Stimulated activated CD8-positive, alpha-beta memory T cell treated with anti-CD3 and anti-CD28 coated beads, Interleukin-7, amount 100 ng/mL, for 4 hours (primary cell): ENCODE results near the gene PPP6R1.
A peak's percentile ranks its signal among the peaks of the same experiment; 100 is the strongest.

Source experiments
- DNase-seq, 2 donors: peaks; one replicate each; pipeline ENCODE4 v3.0.0-alpha.2; 2020; ENCODE audit warnings: low read depth in 2 of 2

PPP6R1 gene, protein sequence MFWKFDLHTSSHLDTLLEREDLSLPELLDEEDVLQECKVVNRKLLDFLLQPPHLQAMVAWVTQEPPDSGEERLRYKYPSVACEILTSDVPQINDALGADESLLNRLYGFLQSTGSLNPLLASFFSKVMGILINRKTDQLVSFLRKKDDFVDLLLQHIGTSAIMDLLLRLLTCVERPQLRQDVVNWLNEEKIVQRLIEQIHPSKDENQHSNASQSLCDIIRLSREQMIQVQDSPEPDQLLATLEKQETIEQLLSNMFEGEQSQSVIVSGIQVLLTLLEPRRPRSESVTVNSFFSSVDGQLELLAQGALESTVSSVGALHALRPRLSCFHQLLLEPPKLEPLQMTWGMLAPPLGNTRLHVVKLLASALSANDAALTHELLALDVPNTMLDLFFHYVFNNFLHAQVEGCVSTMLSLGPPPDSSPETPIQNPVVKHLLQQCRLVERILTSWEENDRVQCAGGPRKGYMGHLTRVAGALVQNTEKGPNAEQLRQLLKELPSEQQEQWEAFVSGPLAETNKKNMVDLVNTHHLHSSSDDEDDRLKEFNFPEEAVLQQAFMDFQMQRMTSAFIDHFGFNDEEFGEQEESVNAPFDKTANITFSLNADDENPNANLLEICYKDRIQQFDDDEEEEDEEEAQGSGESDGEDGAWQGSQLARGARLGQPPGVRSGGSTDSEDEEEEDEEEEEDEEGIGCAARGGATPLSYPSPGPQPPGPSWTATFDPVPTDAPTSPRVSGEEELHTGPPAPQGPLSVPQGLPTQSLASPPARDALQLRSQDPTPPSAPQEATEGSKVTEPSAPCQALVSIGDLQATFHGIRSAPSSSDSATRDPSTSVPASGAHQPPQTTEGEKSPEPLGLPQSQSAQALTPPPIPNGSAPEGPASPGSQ

DNA sequence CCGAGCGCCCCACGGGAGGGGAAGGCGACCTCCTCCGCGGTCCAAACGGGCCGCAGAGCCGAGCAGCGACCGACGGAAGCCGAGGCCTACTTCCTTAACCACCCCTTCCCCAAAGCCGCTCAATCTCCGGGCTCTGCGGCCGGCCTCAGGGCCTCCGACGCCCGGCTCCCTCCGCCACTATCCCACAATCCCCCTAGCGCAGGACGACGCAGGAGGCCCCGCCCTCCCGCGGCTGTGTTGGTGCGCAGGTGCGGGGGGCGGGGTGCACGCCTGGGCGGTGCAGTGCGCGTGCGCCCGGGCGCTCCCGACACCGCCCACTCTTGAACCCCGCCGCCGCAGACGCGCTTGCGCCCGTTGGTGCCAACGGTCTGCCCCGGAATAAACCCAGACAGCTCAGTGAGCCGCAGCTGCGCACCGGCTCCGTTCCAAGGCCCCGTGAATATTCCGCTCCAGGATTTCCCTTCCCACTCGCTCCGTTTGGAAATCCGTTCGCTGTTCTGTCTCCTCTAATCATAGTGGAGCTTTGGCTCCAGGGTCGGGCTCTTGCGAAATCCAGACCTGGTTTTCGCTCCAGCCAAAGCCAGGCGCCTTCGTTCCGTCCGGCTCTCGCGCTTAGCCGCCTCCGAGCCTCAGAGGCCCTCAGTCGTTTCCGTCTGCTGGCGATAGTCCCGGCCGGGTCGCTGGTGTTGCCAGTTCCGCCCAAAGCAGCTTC is at the start of gene PPP6R1:
PPP6R1 (minus strand) TSS at position 190 of the 712 bp plus-strand sequence. CDS start 11,914 bp downstream, outside the sequence.
- DNase-seq: peak; percentile 83 to 93

DNA sequence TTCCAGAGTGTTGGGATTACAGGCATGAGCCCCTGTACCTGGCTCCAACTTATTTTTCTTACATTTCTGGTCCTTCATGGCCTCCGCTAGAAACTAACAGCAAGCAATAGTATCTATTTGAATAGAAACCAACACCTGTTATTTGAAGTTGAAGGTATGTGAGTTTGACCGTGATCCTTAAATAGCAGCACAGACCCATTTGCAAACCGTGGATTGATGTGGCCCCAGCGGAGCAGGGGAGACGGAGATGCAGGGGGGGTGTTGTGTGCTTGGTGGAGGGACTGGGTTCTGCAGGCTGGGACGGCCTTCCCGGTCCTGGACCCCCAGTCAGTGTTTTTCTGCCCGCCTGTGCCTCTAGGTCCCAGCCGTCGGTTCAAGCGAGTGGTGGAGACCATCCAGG is 49.5 kb upstream of the PPP6R1 start:
- DNase-seq: no peak

DNA sequence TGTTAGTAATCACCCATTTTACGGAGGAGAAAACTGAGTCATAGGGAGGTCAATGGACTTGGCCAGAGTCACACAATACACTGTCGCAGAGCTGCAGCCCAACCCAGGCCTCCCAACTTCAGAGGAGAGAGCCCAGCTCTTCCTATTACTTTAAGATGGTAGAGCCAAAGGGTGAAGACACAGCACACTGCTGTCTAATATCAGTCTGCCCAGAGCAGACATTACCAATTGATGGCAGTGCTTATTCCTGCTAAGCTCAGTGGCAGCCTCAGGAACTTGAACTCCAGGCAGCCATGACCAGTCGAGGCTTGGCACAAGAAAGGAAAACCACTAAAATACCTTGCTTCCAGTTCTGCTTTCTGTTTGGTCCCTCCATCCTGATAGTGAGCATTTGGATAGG is 47.9 kb upstream of the PPP6R1 start:
- DNase-seq: no peak

GRCh38 chr19:55305983-55306562 is 47.3 kb upstream of the PPP6R1 start:
- no peak for DNase-seq

- peak; percentile 8 to 11 for DNase-seq
These were observed 46.7 kb upstream of the PPP6R1 start for GRCh38 chr19:55305491-55305890.

- no peak for DNase-seq
These were observed 46.2 kb upstream of the PPP6R1 start for GRCh38 chr19:55304980-55305379.

GRCh38 chr19:55304279-55304978 is 45.6 kb upstream of the PPP6R1 start:
- DNase-seq: no peak

GRCh38 chr19:55303477-55303876 is 44.7 kb upstream of the PPP6R1 start:
- DNase-seq: no peak

GRCh38 chr19:55302318-55302703 is 43.5 kb upstream of the PPP6R1 start:
- DNase-seq: no peak

DNA sequence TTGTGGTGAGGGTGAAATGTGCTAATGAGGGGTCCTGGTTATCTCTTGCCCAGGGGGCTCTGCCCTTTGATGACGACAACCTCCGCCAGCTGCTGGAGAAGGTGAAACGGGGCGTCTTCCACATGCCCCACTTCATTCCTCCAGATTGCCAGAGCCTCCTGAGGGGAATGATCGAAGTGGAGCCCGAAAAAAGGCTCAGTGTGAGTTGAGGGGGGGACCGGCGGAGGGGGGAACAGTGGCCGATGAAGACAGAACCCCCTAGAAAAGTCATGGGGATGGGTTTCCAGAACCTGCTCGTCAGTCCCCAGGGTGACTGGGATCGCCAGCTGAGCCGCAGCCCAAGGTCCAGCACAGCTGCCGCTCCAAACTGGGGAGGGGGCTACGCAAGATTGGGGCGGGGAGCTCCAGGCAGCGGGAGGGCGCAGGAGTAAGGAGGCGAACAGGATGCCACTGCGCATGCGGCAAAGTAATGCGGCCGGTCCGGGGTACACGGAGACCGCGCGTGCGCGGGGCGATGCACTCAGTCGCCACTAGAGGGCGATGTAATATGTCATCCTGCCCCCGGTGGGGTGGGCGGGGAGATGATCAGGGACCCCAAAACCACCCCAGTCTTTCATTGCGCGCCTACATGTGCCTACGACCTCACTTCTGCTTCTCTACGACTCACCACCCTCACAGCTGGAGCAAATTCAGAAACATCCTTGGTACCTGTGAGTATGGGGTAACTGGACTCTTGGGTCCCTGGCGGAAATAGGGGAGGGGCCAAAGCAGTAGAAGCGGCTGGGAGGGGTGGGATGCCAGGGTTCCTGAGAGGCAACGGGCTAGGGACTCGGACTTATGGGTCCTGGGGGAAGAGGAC is 42.9 kb upstream of the PPP6R1 start:
- DNase-seq: peak; percentile 88 to 90

DNA sequence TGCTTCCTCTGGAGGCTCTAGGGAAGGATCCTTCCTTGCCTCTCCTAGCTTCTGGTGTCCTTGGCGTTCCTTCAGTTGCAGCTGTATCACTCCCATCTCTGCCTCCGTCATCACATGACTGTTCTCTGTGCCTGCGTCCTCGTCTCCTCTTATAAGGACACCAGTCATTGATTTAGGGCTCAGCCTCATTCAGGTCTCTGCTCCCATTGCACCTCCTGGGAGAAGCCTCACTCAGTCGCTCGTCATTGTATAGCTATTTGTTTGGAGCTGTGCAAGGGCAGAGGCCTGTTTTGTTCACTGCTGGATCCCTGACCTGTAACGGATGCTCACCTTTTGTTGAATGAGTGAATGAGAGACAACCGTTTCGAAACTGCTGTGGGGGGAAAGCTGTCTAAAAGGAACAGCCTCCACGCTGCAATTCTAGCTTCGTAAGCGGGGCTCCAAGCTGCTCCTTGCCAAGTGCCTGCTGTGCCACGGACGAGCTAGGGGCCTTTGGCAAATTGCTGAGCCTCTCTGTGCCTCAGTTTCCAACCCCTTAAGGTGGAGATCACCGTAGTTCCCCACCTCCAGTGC is 42.2 kb upstream of the PPP6R1 start:
- DNase-seq: no peak

- DNase-seq: no peak
These were observed 41.2 kb upstream of the PPP6R1 start for GRCh38 chr19:55299991-55300390.

DNA sequence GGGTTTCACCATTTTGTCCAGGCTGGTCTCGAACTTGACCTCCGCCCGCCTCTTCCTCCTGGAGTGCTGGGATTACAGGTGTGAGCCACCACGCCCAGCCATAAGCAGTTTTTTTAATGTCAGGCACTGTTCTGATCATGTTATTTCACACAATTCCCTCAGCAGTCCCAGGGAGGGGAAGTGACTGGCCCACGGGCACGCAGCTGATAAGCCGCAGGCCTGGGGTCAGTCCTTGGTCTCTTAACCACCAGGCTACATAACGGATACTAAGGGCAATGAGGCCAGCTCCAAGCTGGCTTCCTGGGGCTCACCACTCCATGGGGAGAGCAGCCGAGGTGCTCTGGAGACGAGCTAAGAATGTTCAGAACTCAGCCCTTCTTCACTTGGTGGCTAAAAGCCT is 38.5 kb upstream of the PPP6R1 start:
- no peak for DNase-seq

DNA sequence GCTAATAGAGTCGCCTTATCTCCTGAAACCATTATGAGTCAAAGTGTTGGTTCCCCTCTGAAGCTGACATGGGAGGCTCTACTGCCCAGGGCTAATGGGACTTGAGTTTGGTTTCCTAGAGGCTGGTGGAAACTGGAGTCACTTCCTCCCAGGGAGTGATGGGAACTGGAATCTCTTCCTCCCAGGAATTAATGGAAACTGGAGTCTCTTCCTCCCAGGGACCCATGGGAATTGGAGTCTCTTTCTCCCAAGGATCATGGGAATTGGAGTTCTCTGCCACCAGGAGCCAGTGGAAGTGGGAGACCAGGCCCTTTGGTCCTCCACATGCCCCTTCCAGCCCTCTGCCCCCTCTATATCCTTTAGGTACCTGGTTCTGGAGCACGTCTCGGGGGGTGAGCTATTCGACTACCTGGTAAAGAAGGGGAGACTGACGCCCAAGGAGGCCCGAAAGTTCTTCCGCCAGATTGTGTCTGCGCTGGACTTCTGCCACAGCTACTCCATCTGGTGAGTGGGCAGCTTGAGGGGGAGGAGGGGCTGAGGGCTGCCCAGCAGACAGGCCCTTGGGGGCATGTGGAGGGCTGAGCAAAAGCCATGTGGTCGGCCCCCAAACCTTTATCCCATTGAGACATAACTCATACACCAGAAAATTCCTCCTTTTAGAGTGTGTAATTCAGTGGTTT is 30.4 kb upstream of the PPP6R1 start:
- no peak for DNase-seq

DNA sequence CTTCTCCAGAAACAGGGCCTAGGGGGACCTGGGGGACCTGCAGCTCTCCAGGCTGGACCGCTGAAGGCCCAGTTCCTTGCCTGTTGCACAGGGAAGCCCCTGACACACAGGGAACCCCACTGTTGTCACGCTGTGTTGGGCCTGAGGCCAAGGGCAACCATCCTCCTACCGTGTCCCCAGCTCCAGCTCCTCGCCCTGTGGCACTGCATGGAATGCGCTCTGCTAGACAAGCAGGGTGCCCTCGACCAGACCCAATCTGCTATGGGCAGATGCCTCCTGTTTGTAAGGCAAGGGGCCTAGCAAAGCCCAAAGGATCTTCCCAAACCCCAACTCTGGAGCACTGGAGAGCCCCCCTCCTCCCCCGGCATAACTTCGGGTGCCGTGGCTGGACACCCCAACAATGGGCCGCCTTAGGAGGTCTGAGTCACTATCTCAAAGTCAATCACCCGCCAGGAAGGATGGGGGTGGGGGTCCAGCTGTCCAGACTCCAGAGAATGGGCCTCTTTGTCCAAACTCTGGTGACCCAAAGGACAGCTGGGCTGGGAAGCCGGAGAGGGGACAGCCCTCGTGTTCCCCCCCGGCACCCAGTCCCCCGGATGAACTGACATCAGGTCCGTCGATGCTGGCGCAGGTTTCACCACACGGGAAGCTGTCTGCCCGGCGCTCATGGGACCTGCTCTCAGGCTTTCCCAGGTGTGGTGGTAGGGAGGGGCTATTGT is 28.7 kb upstream of the PPP6R1 start:
- no peak for DNase-seq

DNA sequence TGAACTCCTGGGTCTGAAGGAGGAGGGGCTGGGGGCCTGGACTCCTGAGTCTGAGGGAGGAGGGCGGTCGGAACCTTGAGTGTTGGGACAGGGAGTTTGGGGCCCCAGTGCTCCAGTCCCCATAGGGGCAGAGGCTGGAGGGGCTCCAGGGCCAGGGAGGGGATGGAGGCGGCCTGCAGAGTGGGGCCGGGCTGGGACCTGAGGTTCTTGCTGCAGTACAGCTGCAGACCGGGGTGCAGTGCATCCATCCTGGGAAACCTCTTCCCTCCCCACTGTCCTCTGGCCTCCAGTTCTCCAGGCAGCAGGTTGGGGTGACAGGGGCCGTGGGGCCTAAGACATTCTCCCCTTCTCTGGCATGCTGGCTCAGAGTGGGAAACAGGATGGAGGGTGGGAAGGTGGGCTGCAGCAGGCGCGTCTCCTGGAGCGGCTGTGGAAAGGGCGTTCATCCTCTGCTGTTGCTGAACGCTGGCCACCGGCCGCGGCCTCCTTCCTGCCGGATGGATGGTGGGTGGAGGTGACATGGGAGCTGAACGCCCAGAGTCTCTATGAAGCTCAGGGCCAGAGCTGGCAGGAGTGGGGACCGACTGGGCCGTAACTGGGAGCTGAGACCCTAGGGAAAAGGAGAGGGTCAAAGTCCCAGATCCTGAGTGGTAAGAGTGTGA is 26.5 kb upstream of the PPP6R1 start:
- DNase-seq: no peak

DNA sequence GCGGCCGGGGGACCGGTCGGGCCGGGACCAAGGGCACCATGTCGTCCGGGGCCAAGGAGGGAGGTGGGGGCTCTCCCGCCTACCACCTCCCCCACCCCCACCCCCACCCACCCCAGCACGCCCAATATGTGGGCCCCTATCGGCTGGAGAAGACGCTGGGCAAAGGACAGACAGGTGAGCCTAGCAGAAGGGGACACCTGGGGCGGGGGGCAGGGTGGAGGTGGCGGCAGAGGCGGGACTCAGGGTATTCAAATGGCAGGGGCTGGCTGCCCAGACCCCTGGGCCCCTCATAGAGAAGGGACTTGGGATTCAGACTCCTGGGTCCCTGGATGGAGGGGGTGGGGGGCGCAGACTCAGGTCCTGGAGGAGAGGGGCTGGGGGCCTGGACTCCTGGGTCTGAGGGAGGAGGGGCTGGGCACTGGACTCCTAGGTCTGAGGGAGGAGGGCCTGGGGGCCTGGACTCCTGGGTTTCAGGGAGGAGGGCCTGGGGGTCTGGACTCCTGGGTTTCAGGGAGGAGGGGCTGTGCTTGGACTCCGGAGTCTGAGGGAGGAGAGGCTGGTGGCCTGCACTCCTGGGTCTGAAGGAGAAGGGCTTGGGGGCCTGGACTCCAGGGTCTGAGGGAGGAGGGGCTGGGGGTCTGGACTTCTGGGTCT is 25.7 kb upstream of the PPP6R1 start:
- no peak for DNase-seq
